DMS153 (cell line): ENCODE results near the gene GRAMD1B.
A peak's percentile ranks its signal among the peaks of the same experiment; 100 is the strongest.

Source experiments
- DNase-seq: peaks from one replicate; lab custom pipeline; 2025; lab: John Stamatoyannopoulos, UW

The GRAMD1B gene

GRCh38 chr11:123535401-123535800 is 105.3 kb downstream of the GRAMD1B start:
- no peak for DNase-seq

- no peak for DNase-seq
Observed at GRCh38 chr11:123536690-123537437, 106.8 kb downstream of the GRAMD1B start.

- DNase-seq = no peak
Observed at GRCh38 chr11:123537726-123538125, 107.7 kb downstream of the GRAMD1B start.

GRCh38 chr11:123543797-123544196 is 113.7 kb downstream of the GRAMD1B start:
- DNase-seq = no peak

- DNase-seq = peak; percentile 73
Observed at GRCh38 chr11:123544631-123545375, 114.7 kb downstream of the GRAMD1B start.

- no peak for DNase-seq
Observed at GRCh38 chr11:123545726-123546270, 115.7 kb downstream of the GRAMD1B start.

- DNase-seq = no peak
Observed at GRCh38 chr11:123546515-123546914, 116.4 kb downstream of the GRAMD1B start.

- no peak for DNase-seq
Observed at GRCh38 chr11:123547180-123547579, 117.1 kb downstream of the GRAMD1B start.

- DNase-seq = no peak
Observed at GRCh38 chr11:123548774-123549173, 118.7 kb downstream of the GRAMD1B start.

GRCh38 chr11:123549926-123550917 is 120.2 kb downstream of the GRAMD1B start:
- no peak for DNase-seq

GRCh38 chr11:123551079-123551478 is 121.0 kb downstream of the GRAMD1B start:
- DNase-seq = no peak

- DNase-seq = no peak
Observed at GRCh38 chr11:123556633-123557032, 126.6 kb downstream of the GRAMD1B start.

GRCh38 chr11:123558536-123559315 is 128.7 kb downstream of the GRAMD1B start:
- DNase-seq = no peak

GRCh38 chr11:123559523-123559955 is 129.5 kb downstream of the GRAMD1B start:
- DNase-seq = no peak

GRCh38 chr11:123560006-123560405 is 129.9 kb downstream of the GRAMD1B start:
- DNase-seq = peak; percentile 30

GRCh38 chr11:123561431-123561800 is 131.3 kb downstream of the GRAMD1B start:
- DNase-seq = no peak

GRCh38 chr11:123562158-123562557 is 132.1 kb downstream of the GRAMD1B start:
- no peak for DNase-seq

- no peak for DNase-seq
Observed at GRCh38 chr11:123562829-123563228, 132.8 kb downstream of the GRAMD1B start.

- DNase-seq = no peak
Observed at GRCh38 chr11:123564221-123564620, 134.2 kb downstream of the GRAMD1B start.

- no peak for DNase-seq
Observed at GRCh38 chr11:123566852-123567251, 136.8 kb downstream of the GRAMD1B start.

GRCh38 chr11:123567466-123567865 is 137.4 kb downstream of the GRAMD1B start:
- DNase-seq = no peak
